NK-92 treated with Interleukin-12 subunit alpha and Interleukin-12 subunit beta, amount 100 ng/mL, for 24 hours (cell line): ENCODE measurements around the gene ANKRD13A.
"Not testable (repeated sequence)": the region's sequence is repeated elsewhere in the genome, so short reads cannot be mapped to it uniquely, and the experiment has no call there.

Experiments
- DNase-seq: peaks from one replicate; lab custom pipeline; 2025; lab: John Stamatoyannopoulos, UW

ANKRD13A gene

GRCh38 chr12:110007881-110008280, 8.7 kb downstream of the ANKRD13A start:
- no peak for DNase-seq

- DNase-seq: not testable (repeated sequence)
Observed at GRCh38 chr12:110008681-110009398, 9.6 kb downstream of the ANKRD13A start.

- no peak for DNase-seq
Observed at GRCh38 chr12:110010853-110011723, 11.9 kb downstream of the ANKRD13A start.

GRCh38 chr12:110012137-110012536, 12.9 kb downstream of the ANKRD13A start:
- peak; percentile 30 for DNase-seq

DNA sequence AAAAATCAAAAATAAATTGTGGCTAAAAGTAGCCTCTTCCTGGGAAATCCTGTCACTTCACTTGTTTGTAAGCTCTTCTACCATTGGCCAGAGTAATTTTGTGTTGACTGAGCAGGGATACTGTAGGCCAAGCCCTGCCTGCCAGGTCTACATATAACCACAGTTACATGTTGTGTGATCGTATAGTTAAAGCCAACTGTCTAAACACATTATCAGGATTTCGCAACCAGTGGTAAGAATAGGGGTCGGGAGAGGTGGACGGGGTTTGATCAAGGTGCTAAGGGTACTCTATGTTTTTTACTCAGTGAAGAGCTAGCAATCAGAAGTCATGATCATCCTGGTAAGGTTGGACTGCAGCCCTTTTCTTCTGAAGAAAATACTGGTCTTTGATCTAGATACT, 13.4 kb downstream of the ANKRD13A start:
- DNase-seq: no peak

DNA sequence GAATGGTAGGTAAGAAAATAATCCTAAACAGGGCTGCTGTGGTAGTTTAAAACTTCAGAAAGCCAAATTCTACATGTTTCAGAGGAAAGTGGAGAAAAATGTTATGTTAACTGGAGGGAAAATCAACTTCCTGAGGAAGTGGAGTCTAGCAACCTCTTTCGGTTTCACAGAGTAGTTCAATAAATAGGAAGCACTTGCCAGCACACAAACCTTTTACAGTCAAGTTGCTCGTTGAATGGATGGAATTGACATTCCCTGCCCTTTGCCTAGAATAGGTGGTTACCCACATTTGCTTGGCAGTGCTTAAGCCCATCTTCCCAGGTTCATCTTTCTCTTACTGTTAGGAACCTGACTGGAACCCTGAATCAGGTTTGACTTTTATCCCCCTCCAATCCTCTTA, 15.9 kb downstream of the ANKRD13A start:
- no peak for DNase-seq

- no peak for DNase-seq
Observed at GRCh38 chr12:110020956-110021355, 21.7 kb downstream of the ANKRD13A start.

GRCh38 chr12:110023059-110023980, 24.1 kb downstream of the ANKRD13A start:
- DNase-seq: no peak

- no peak for DNase-seq
Observed at GRCh38 chr12:110024051-110024450, 24.8 kb downstream of the ANKRD13A start.

DNA sequence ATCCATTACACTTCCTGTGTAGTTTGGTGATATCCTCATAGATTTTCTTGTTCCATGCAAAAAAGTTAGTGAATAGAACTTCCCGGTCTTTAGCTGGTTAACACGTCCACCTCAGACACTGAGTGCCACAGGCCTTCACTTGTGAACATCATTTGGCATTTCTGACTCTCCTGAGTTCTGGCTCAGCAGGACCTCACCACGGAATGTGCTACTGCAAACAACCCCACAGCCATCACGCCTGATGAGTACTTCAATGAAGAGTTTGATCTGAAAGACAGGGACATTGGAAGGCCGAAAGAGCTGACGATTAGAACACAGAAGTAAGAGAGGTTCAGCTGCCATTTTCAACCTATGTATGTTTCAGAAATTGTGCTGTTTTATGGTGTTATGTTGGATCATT, 29.1 kb downstream of the ANKRD13A start:
- DNase-seq: no peak

- no peak for DNase-seq
Observed at GRCh38 chr12:110029290-110029815, 30.1 kb downstream of the ANKRD13A start.

- no peak for DNase-seq
Observed at GRCh38 chr12:110033888-110034287, 34.7 kb downstream of the ANKRD13A start.

DNA sequence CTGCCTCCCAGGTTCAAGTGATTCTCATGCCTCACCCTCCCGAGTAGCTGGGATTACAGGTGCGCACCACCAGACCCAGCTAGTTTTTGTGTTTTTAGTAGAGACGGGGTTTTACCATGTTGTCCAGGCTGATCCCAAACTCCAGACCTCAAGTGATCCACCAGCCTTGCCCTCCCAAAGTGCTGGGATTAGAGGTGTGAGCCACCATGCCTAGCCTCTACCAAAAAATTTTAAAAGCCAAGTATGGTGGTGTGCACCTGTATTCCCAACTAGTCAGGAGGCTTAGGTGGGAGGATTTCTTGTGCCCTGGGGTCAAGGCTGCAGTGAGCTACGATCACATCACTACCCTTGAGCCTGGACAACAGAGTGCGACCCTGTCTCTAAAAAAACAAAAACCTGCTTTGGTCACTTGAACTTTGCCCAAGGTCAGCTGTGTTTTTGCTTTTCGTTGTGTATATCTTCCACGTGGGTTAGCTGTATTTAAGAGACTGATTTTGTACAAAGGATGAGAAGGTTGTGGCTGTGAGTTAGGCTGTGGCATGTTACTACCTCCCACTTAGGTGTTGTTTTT, 36.4 kb downstream of the ANKRD13A start:
- no peak for DNase-seq

DNA sequence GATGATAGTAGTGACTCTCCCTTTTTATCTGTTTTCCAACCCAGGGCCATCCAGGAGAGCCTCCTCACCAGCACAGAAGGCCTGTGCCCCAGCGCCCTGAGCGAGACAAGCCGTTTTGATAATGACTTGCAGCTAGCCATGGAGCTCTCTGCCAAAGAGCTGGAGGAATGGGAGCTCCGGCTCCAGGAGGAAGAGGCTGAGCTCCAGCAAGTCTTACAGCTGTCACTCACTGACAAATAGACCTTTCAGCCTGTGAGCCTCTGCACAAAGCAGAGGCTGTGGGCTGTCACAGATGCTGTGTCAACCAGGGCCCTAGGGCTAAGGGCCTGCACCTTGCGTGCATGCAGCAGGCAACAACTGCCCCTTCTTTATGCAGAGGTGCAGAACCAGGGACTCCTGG, 38.1 kb downstream of the ANKRD13A start:
- DNase-seq: no peak

DNA sequence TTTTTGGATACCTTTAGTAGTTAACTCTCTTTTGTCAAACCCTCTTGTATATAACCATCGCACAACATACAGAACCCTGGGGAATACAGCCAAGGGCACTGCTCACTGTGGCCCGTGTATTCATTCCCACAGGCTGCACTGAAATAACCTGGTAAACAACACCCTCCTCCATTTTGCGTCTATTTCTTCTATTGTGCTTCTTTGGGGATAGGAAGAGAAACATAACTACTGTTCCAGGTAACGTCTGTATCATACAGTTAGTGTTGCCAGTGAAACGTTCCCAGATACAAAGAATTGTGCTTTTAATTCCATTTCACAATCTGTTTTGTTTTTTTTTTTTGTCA, 39.5 kb downstream of the ANKRD13A start:
- no peak for DNase-seq

- DNase-seq: no peak
Observed at GRCh38 chr12:110039085-110039807, 40.0 kb downstream of the ANKRD13A start.

DNA sequence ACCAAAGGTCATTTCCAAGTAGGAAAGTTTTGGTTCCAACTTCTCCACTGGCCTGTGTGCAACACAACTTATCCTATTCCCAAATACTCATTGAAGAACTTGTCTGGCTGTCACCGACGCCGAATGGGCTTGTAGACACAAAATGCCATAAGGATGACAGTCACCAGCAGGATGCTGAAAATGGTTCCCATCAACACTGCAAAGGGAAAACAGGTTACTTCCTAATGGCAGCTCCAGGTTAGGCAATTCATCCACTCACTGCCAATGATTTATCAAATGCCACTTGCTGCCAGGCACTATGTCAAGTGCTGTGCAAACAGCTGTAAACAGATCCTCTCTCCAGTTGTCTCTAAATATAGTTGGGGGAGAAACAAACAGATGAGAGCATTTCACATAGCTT, 43.0 kb downstream of the ANKRD13A start:
- DNase-seq: no peak

DNA sequence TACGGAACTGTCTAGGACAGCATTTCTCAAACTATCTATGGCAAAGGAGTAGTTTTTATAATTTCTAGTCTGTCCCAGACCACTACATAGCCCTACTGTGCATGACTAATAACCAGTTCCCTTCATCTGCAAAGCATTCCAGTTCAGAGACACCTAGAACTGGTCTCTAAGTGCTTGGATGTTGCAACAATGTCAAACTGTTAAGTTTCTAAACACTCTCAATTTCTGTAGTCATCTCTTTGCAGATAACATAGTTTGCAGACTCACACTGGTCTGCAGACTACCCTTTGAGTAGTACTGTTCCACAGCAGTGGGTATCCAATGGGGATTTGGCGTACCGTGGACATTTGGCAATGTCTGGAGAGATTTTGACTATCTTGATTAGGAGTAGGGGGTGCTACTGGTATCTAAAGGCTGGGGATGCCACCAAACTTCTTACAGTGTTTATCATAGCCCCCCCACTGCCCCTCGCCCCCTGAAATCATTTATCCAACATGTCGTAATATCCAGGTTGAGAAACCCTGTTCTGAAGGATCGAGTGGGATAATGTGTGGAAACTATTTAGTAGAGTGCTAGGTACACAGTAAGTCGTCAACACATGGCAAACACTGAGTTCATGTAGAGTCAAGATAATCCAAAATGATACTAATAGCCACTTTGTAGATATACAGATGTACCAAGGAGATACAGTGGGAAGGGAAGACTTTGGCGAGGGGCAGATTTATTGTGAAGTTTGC, 47.4 kb downstream of the ANKRD13A start:
- no peak for DNase-seq

DNA sequence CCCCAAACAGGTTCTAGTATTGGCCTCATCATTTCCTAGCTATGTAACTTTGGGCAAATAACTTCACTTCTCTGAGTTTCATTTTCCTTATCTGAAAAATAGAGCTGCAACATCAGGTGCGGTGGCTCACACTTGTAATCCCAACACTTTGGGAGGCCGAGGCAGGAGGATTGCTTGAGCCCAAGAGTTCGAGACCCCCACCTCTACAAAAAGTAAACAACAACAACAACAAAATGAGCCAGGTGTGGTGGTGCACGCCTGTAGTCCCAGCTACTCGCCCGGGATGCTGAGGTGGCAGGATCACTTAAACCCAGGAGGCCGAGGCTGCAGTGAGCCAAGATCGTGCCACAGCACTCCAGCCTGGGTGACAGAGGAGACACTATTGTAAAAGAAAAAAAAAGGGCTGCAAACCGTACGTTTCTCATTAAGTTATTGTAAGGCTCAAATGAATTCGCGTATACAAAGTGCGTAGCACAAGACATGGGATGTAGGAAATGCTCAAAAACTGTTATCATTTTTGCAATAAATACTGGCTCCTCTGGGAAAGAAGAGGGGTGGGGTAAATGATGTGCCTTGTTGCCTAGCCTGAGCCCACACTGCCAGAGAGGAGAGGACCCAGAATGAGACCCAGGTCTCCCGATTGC, 48.2 kb downstream of the ANKRD13A start:
- no peak for DNase-seq
